Mesothelial cell of epicardium (in vitro differentiated cells): ENCODE measurements around the gene B3GAT1. TPM values are rescaled to one million over a fixed set of nuclear protein-coding genes. Genes with fewer than 3 reads are reported as not detected.

Source experiments
- DNase-seq, 2 experiments: peaks; one replicate each; pipeline ENCODE4 v3.0.0; 2021; ENCODE audit warnings: low spot score in 2 of 2; ENCODE audit not compliant: unreplicated experiment in 2 of 2
- H3K27ac Mint-ChIP-seq: 2 replicates; pipeline ENCODE4 v1.8.0; 2021; ENCODE audit warnings: mixed read lengths
- H3K27me3 Mint-ChIP-seq: 2 replicates; pipeline ENCODE4 v1.8.0; 2021; ENCODE audit warnings: low read depth, mixed read lengths
- H3K36me3 Mint-ChIP-seq: 2 replicates; pipeline ENCODE4 v1.8.0; 2021; ENCODE audit warnings: mixed read lengths
- H3K4me1 Mint-ChIP-seq: 2 replicates; pipeline ENCODE4 v1.8.0; 2021; ENCODE audit warnings: mixed read lengths
- H3K4me3 Mint-ChIP-seq: 2 replicates; pipeline ENCODE4 v1.8.0; 2021; ENCODE audit warnings: mild to moderate bottlenecking, moderate library complexity, mixed read lengths
- H3K9me3 Mint-ChIP-seq: 2 replicates; pipeline ENCODE4 v1.8.0; 2021; ENCODE audit warnings: mixed read lengths
- CTCF ChIP-seq: fragments of 200-600 bp; sonication (generic); IDR thresholded peaks from one replicate; pipeline ENCODE4 v1.5.0; 2021; ENCODE audit warnings: antibody characterized with exemption; ENCODE audit not compliant: unreplicated experiment
- total RNA-seq: library from RNA; stranded (reverse); gene quantifications from 3 replicates; pipeline ENCODE4 v1.2.1, GENCODE V29; 2021

B3GAT1 gene
- total RNA-seq, 1 donor from 2014 or later = 1.5 TPM

GRCh38 chr11:134332782-134333181 lies 79.3 kb downstream of the B3GAT1 start:
- Mint-ChIP-seq H3K27ac (no peak overlapping the region), H3K4me3 (peak overlapping the region; percentile 63), H3K9me3 (no peaks in the 10 kb centered on the region), H3K4me1 (peaks cover 14% of the 10 kb centered on the region), H3K36me3 (no peaks in the 10 kb centered on the region), H3K27me3 (peaks cover 62% of the 10 kb centered on the region)
- TF ChIP-seq CTCF = no peak
- no peak for DNase-seq

- H3K4me1 Mint-ChIP-seq = peaks cover 14% of the 10 kb centered on the region
- H3K27me3 Mint-ChIP-seq = peaks cover 67% of the 10 kb centered on the region
- no peak for TF ChIP-seq CTCF
- H3K9me3 Mint-ChIP-seq = no peaks in the 10 kb centered on the region
- no peak for DNase-seq
- H3K4me3 Mint-ChIP-seq = peak overlapping the region; percentile 63
- H3K27ac Mint-ChIP-seq = no peak overlapping the region
- no peaks in the 10 kb centered on the region for H3K36me3 Mint-ChIP-seq
Measured at GRCh38 chr11:134332189-134332631, 79.8 kb downstream of the B3GAT1 start.

GRCh38 chr11:134331354-134332188 lies 80.5 kb downstream of the B3GAT1 start, which contains the start of gene GLB1L2:
Gene GLB1L2 (plus strand): TSS chr11:134331988. CDS start chr11:134332062, 74 bp downstream.
- no peak for TF ChIP-seq CTCF
- Mint-ChIP-seq H3K9me3 (no peaks in the 10 kb centered on the region), H3K4me1 (peaks cover 14% of the 10 kb centered on the region), H3K36me3 (no peaks in the 10 kb centered on the region), H3K4me3 (peak within 1 kb of the TSS; percentile 74), H3K27me3 (peaks cover 72% of the 10 kb centered on the region), H3K27ac (no peak within 1 kb of the TSS)
- DNase-seq = peak; percentile 63 to 81

GRCh38 chr11:134330611-134331353 lies 81.3 kb downstream of the B3GAT1 start:
- H3K27ac Mint-ChIP-seq = no peak overlapping the region
- H3K4me1 Mint-ChIP-seq = peaks cover 14% of the 10 kb centered on the region
- peaks cover 70% of the 10 kb centered on the region for H3K27me3 Mint-ChIP-seq
- DNase-seq = no peak
- H3K36me3 Mint-ChIP-seq = no peaks in the 10 kb centered on the region
- no peaks in the 10 kb centered on the region for H3K9me3 Mint-ChIP-seq
- H3K4me3 Mint-ChIP-seq = peak overlapping the region; percentile 74
- TF ChIP-seq CTCF = no peak

Other genes with a start within 250 kb of the B3GAT1 start
- gene NCAPD3, start 188.3 kb downstream of the B3GAT1 start, total RNA-seq = 25.4 to 30.9 TPM (median 30.0 TPM) in 3 replicates
- gene VPS26B, start 187.6 kb downstream of the B3GAT1 start, total RNA-seq = 42.4 to 47.8 TPM (median 43.9 TPM) in 3 replicates
- 34.2 to 38.6 TPM (median 34.9 TPM) in 3 replicates for gene THYN1, start 158.9 kb downstream of the B3GAT1 start, total RNA-seq
- 23.1 to 24.4 TPM (median 23.1 TPM) in 3 replicates for gene ACAD8, start 158.7 kb downstream of the B3GAT1 start, total RNA-seq
- not detected in 3 replicates for gene GLB1L3, start 135.9 kb downstream of the B3GAT1 start, total RNA-seq
- gene GLB1L2, start 80.3 kb downstream of the B3GAT1 start, total RNA-seq = 8.9 to 9.9 TPM (median 9.5 TPM) in 3 replicates